ENCODE results near the gene PGP.
"Not testable (repeated sequence)": the region's sequence is repeated elsewhere in the genome, so short reads cannot be mapped to it uniquely, and the experiment has no call there.

PGP gene

DNA sequence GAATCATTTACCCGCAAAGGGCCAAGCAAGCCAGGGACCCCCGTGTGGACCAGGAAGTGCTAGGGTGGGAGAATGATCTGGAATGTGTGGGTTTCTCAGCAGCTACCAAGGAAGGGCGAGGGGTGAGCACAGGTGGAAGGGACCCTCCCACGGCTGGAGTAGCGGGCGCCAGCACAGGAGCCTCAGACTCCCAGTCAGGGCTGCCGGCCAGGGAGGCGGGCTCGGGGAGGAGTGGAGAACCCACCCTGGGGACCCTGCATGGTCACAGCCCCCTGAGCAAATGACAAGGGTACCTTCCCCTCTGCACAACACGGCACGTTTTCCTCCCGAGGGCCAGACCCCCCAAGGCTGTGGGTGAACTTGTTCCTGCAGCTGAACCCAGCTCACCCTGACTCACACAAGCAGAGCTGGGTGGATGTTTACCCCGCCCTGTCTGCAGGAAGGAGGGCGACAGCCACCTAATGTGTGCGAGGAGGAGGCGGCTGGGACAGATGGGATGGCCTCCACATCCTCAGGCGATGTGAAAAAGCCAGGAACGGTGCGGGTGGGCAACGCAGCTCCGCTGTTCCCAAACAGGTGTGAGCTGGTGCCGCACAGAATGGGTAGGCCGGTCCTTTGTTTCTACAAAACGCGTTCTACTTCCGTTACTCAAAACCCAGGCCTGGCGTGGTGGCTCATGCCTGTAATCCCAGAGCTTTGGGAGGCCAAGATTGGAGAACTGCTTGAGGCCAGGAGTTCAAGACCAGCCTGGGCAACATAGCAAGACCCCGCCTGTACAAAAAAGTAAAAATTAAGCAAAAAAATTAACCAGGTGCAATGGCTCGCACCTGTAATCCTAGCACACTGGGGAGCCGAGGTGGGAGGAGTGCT, 30.5 kb upstream of the PGP start:
- Histone ChIP-seq H3K9me3 (ENCODE audit: control insufficient read depth, low read length) (no peaks in the 10 kb centered on the region), H3K9ac (ENCODE audit: low read length) (no peak overlapping the region), H3K4me3 (ENCODE audit: low read length) (no peak overlapping the region), H3K36me3 (ENCODE audit: control insufficient read depth, insufficient read depth, low read length) (peaks cover 19% of the 10 kb centered on the region), H3K27me3 (ENCODE audit: control insufficient read depth, insufficient read depth, low read length) (no peaks in the 10 kb centered on the region), H3K4me1 (ENCODE audit: control insufficient read depth, insufficient read depth, low read length) (peaks cover 2% of the 10 kb centered on the region)

DNA sequence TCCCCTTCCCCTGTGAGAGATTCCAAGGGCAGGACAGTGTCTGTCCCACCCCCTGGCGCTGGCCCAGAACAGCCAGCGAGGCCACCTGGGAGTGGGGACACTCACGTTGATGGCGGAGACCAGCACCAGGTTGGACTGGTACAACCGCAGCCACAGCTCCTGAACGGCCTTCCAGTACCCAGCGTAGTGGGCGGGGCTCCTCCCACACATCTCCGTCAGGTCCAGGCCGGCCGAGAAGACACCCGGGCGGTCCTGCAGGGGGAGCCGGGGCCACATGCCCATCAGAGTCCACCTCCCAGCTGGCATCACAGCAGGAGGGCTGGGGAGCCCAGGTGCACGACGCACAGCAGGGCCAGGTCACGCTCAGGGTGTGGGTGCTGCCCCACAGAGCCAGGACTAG, 29.7 kb upstream of the PGP start:
- H3K4me3 ChIP-seq (ENCODE audit: low read length): no peak overlapping the region
- H3K9me3 ChIP-seq (ENCODE audit: control insufficient read depth, low read length): no peaks in the 10 kb centered on the region
- no peaks in the 10 kb centered on the region for H3K27me3 ChIP-seq (ENCODE audit: control insufficient read depth, insufficient read depth, low read length)
- H3K4me1 ChIP-seq (ENCODE audit: control insufficient read depth, insufficient read depth, low read length): no peaks in the 10 kb centered on the region
- H3K36me3 ChIP-seq (ENCODE audit: control insufficient read depth, insufficient read depth, low read length): peaks cover 19% of the 10 kb centered on the region
- H3K9ac ChIP-seq (ENCODE audit: low read length): no peak overlapping the region

DNA sequence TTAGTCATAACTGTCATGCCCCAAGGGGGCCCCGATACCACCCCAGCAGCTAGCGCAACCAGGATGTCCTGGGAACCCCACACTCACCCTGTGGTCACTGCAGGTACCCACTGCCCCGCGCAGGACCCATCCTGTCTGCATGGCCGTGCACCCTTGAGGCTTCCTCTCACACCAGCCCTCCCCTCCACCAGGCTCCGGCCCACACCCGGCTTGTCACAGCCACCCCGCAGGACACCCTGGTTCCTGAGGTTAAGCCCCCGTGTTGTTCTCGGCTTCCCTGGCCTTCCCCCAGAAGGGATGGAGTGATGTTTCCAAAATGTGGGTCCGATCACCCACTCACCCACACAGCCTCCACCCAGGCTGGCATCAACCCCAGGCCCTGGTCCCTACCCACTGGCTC, 29.1 kb upstream of the PGP start:
- H3K36me3 ChIP-seq (ENCODE audit: control insufficient read depth, insufficient read depth, low read length): peaks cover 19% of the 10 kb centered on the region

DNA sequence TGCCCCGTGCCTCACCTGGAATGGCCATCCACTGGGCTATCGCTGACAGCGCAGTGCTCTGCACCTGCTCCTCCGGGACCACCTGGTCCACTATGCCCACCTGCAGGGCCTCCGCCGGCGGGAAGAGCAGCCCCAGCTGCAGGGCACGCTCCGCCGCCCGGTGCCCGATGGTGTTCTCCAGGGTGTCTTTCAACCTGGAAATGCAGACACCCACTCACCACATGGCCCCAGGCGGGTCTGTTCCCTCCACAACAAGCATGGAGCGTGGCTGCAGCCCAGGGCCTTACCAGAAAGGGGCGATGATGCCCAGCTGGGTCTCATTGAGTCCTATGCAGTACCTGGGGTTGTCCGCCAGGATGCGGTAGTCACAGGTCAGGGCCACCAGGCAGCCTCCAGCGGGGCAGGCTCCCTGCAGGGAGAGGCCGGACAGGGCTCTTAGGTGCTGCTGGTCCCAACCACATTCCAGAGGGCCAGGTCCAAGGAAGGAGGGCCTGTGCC, 28.4 kb upstream of the PGP start:
- H3K4me3 ChIP-seq (ENCODE audit: low read length): no peak overlapping the region
- peaks cover 19% of the 10 kb centered on the region for H3K36me3 ChIP-seq (ENCODE audit: control insufficient read depth, insufficient read depth, low read length)
- no peak overlapping the region for H3K9ac ChIP-seq (ENCODE audit: low read length)
- peaks cover 4% of the 10 kb centered on the region for H3K27me3 ChIP-seq (ENCODE audit: control insufficient read depth, insufficient read depth, low read length)
- no peaks in the 10 kb centered on the region for H3K9me3 ChIP-seq (ENCODE audit: control insufficient read depth, low read length)
- H3K4me1 ChIP-seq (ENCODE audit: control insufficient read depth, insufficient read depth, low read length): peaks cover 5% of the 10 kb centered on the region

More for the DNA sequence above, 29.1 kb upstream of the PGP start:
- H3K27me3 ChIP-seq (ENCODE audit: control insufficient read depth, insufficient read depth, low read length): no peaks in the 10 kb centered on the region
- no peak overlapping the region for H3K9ac ChIP-seq (ENCODE audit: low read length)
- no peaks in the 10 kb centered on the region for H3K4me1 ChIP-seq (ENCODE audit: control insufficient read depth, insufficient read depth, low read length)
- H3K4me3 ChIP-seq (ENCODE audit: low read length): no peak overlapping the region
- H3K9me3 ChIP-seq (ENCODE audit: control insufficient read depth, low read length): no peaks in the 10 kb centered on the region

DNA sequence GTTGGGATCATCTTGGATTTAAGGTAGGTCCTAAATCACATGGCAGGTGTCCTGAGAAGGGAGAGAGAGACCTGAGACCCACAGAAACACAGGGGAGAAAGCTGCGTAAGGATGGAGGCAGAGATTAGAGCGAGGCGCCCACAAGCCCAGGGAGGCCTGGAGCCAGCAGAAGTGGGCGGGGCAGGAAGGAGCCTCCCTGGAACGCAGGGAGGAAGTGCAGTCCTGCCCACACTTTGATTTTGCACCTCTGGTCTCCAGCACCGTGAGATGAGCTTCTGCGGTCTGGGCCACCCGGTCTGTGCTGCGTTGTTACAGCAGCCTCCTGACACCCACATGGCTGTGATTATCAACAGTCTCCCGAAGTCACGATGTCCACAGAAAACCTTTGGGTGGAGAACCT, 28.0 kb upstream of the PGP start:
- H3K9ac ChIP-seq (ENCODE audit: low read length): no peak overlapping the region

DNA sequence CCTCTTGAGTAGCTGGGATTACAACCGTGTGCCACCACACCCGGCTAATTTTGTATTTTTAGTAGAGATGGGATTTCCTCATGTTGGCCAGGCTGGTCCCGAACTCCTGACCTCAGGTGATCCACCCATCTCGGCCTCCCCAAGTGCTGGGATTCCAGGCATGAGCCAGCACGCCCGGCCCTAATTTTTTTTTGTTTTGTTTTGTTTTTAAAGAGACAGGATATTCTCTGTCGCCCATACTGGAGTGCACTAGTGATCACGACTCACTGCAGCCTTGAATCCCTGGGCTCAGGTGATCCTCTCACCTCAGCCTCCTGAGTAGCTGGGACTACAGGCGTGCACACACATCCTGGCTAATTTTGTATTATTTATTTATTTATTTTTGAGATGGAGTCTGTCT, 25.7 kb upstream of the PGP start:
- not testable (repeated sequence) for H3K9me3 ChIP-seq (ENCODE audit: control insufficient read depth, low read length); H3K9ac ChIP-seq (ENCODE audit: low read length); H3K4me3 ChIP-seq (ENCODE audit: low read length)
- Histone ChIP-seq H3K36me3 (ENCODE audit: control insufficient read depth, insufficient read depth, low read length) (peaks cover 14% of the 10 kb centered on the region), H3K27me3 (ENCODE audit: control insufficient read depth, insufficient read depth, low read length) (peaks cover 27% of the 10 kb centered on the region), H3K4me1 (ENCODE audit: control insufficient read depth, insufficient read depth, low read length) (peaks cover 25% of the 10 kb centered on the region)

More for the DNA sequence above, 28.0 kb upstream of the PGP start:
- Histone ChIP-seq H3K36me3 (ENCODE audit: control insufficient read depth, insufficient read depth, low read length) (peaks cover 19% of the 10 kb centered on the region), H3K4me1 (ENCODE audit: control insufficient read depth, insufficient read depth, low read length) (peaks cover 10% of the 10 kb centered on the region), H3K27me3 (ENCODE audit: control insufficient read depth, insufficient read depth, low read length) (peaks cover 8% of the 10 kb centered on the region), H3K4me3 (ENCODE audit: low read length) (no peak overlapping the region), H3K9me3 (ENCODE audit: control insufficient read depth, low read length) (no peaks in the 10 kb centered on the region)

DNA sequence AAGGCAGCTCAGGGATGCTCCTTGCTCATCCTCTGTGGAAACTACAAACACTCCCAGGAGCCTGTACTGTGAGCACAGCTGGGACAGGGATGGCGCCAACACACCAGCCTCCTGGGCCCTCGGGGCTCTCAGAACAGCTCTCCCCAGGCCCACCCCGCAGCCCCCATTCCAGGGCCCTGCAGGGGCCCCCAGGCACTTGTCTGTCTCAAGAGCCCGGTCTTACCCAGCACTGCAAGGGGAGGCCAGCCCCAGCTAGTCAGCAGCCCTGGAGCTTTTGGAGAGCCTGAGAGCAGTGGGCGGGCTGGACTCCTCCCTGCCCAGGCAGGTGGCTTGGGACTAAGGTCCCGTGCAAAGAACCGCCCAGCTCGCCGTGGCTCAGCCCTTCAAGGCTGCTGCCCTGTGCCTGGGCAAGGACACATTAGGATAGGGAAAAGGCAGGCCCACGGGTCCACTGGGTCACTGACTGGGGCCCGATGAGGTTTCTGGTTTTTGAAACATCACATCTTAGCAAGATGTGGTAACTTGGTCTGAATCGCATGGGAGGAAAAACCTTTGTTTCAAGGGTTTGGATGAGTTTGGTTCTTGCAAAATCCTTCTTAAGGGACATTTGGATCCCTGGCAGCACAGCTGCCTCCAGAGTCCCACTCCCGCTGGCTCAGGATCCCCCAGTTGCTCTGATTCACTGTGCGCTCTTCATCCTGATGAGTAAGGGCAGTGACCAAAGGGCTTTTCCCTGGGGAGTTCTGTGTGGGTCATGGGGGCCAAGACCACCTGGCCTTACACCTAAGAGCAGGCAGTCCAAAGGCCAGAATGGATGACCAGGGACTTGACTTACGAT, 24.4 kb upstream of the PGP start:
- Histone ChIP-seq H3K27me3 (ENCODE audit: control insufficient read depth, insufficient read depth, low read length) (peaks cover 27% of the 10 kb centered on the region), H3K4me3 (ENCODE audit: low read length) (no peak overlapping the region), H3K9ac (ENCODE audit: low read length) (no peak overlapping the region), H3K9me3 (ENCODE audit: control insufficient read depth, low read length) (no peaks in the 10 kb centered on the region), H3K36me3 (ENCODE audit: control insufficient read depth, insufficient read depth, low read length) (peaks cover 14% of the 10 kb centered on the region), H3K4me1 (ENCODE audit: control insufficient read depth, insufficient read depth, low read length) (peaks cover 25% of the 10 kb centered on the region)

DNA sequence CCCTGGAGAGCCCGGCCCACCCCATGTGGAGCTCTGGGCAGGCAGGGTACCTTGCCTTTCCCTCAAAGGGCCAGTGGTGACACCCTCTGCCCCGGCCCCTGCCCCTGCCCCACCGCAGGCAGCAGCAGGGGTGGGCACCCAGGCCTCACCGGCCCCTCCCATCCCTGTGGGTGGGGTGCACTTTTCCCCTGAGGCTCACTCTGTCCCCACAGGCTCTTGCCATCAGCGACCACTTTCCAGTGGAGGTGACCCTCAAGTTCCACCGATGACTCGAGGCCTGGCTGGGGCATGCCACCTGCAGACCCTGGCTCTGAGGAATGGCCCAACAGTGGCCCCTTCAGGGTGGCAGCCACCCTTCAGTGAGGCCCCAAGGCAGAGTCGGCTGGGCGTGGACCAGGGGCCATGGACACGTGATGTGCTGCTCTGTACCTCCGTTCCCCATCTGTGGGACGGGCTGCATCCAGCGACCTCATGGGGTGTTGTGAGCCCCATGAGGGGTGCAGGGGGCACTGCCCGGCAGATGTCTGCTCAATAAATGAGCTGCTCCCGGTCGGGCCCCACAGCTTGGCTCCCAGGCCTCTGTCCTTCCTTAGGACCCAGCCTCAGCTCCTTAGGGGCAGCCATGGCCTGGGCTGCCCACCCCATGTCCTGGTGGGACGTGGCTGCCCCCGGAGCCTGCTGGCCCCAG, 23.7 kb upstream of the PGP start:
- Histone ChIP-seq H3K4me3 (ENCODE audit: low read length) (no peak overlapping the region), H3K4me1 (ENCODE audit: control insufficient read depth, insufficient read depth, low read length) (peaks cover 25% of the 10 kb centered on the region), H3K27me3 (ENCODE audit: control insufficient read depth, insufficient read depth, low read length) (peaks cover 27% of the 10 kb centered on the region), H3K36me3 (ENCODE audit: control insufficient read depth, insufficient read depth, low read length) (peaks cover 13% of the 10 kb centered on the region), H3K9ac (ENCODE audit: low read length) (no peak overlapping the region), H3K9me3 (ENCODE audit: control insufficient read depth, low read length) (no peaks in the 10 kb centered on the region)

DNA sequence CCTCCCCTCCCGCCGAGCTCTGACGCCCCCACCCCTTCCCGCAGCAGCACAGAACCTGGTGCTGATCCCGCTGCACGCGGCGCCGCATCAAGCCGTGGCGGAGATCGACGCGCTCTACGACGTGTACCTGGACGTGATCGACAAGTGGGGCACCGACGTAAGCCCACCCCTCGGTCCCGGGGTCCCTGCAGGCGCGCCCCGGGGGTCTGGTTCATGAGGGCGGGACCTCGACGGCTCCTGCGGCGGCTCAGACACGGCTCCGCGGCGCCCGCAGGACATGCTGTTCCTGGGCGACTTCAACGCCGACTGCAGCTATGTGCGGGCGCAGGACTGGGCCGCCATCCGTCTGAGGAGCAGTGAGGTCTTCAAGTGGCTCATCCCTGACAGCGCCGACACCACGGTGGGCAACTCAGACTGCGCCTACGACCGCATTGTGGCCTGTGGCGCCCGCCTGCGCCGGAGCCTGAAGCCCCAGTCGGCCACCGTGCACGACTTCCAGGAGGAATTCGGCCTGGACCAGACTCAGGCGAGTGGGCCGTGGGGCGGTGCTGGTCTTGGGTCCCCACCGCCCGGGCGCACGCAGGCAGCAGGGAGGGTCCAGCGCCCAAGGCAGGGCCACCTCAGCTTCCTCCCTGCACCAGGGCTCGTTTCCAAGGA, 23.0 kb upstream of the PGP start:
- H3K9me3 ChIP-seq (ENCODE audit: control insufficient read depth, low read length): no peaks in the 10 kb centered on the region
- H3K27me3 ChIP-seq (ENCODE audit: control insufficient read depth, insufficient read depth, low read length): peaks cover 27% of the 10 kb centered on the region
- H3K36me3 ChIP-seq (ENCODE audit: control insufficient read depth, insufficient read depth, low read length): peaks cover 6% of the 10 kb centered on the region
- no peak overlapping the region for H3K4me3 ChIP-seq (ENCODE audit: low read length)
- no peak overlapping the region for H3K9ac ChIP-seq (ENCODE audit: low read length)
- H3K4me1 ChIP-seq (ENCODE audit: control insufficient read depth, insufficient read depth, low read length): peaks cover 25% of the 10 kb centered on the region

DNA sequence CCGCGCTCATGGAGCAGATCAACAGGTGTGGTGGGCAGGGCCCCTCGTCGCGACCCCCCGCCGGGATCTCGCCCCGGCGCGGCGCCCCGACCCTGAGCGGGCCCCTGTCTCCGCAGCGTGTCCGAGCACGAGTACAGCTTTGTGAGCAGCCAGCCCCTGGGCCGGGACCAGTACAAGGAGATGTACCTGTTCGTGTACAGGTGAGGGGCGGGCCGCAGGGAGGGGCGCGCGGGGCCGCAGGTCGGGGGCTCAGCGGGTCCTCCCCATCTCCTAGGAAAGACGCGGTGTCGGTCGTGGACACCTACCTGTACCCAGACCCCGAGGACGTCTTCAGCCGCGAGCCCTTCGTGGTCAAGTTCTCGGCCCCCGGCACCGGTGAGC, 22.5 kb upstream of the PGP start:
- Histone ChIP-seq H3K36me3 (ENCODE audit: control insufficient read depth, insufficient read depth, low read length) (peaks cover 5% of the 10 kb centered on the region), H3K4me3 (ENCODE audit: low read length) (no peak overlapping the region), H3K9me3 (ENCODE audit: control insufficient read depth, low read length) (no peaks in the 10 kb centered on the region), H3K27me3 (ENCODE audit: control insufficient read depth, insufficient read depth, low read length) (peaks cover 27% of the 10 kb centered on the region), H3K4me1 (ENCODE audit: control insufficient read depth, insufficient read depth, low read length) (peaks cover 25% of the 10 kb centered on the region), H3K9ac (ENCODE audit: low read length) (no peak overlapping the region)

DNA sequence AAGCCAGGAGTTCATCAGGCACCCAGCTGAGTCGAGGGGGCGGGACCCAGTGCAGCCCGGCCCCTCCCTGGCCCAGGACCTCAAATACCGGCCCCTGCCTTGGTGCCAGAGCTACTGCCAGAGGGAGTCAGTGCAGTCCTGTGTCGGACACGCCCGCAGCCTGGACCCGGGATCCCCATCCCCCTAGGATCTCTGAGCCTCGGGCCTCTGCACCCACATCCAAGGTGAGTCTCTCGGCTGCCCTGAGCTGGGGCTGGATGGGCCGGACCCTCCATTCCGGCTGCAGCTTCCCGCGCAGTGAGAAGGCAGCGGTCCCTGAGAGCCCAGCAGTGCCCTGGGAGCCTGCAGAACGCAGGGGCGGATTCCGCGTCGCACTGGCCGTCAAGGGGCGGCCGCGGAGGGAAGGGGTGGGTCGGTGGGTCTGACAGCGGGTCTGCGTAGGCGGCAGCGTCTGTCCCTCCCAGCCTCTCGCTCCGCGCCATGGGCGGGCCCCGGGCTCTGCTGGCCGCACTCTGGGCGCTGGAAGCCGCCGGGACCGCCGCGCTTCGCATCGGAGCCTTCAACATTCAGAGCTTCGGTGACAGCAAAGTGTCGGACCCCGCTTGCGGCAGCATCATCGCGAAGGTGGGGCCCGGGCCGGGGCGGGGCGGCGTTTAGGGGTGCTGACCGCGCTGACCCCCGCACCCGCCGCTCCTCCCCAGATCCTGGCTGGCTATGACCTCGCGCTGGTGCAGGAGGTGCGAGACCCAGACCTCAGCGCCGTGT, 21.9 kb upstream of the PGP start, which contains the start of gene DNASE1L2:
DNASE1L2 (plus strand) TSS at position 108 of the 765 bp plus-strand sequence; CDS start at position 481, 373 bp downstream.
- no peak within 1 kb of the TSS for H3K9ac ChIP-seq (ENCODE audit: low read length)
- peaks cover 5% of the 10 kb centered on the region for H3K36me3 ChIP-seq (ENCODE audit: control insufficient read depth, insufficient read depth, low read length)
- H3K9me3 ChIP-seq (ENCODE audit: control insufficient read depth, low read length): no peaks in the 10 kb centered on the region
- H3K4me1 ChIP-seq (ENCODE audit: control insufficient read depth, insufficient read depth, low read length): peaks cover 25% of the 10 kb centered on the region
- H3K4me3 ChIP-seq (ENCODE audit: low read length): no peak within 1 kb of the TSS
- peaks cover 27% of the 10 kb centered on the region for H3K27me3 ChIP-seq (ENCODE audit: control insufficient read depth, insufficient read depth, low read length)

Measured in mucosa of stomach (tissue), 1 donor.